ENCODE data around the gene TUBA8.
"Not testable (repeated sequence)": the region's sequence is repeated elsewhere in the genome, so short reads cannot be mapped to it uniquely, and the experiment has no call there.

- TF ChIP-seq, protein P1, sequence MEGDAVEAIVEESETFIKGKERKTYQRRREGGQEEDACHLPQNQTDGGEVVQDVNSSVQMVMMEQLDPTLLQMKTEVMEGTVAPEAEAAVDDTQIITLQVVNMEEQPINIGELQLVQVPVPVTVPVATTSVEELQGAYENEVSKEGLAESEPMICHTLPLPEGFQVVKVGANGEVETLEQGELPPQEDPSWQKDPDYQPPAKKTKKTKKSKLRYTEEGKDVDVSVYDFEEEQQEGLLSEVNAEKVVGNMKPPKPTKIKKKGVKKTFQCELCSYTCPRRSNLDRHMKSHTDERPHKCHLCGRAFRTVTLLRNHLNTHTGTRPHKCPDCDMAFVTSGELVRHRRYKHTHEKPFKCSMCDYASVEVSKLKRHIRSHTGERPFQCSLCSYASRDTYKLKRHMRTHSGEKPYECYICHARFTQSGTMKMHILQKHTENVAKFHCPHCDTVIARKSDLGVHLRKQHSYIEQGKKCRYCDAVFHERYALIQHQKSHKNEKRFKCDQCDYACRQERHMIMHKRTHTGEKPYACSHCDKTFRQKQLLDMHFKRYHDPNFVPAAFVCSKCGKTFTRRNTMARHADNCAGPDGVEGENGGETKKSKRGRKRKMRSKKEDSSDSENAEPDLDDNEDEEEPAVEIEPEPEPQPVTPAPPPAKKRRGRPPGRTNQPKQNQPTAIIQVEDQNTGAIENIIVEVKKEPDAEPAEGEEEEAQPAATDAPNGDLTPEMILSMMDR (IDR thresholded peaks at IDR 0.05; ENCODE audit: insufficient read depth, low read length, poor library complexity, severe bottlenecking): not testable (repeated sequence)
- TF ChIP-seq EZH2phosphoT487 (conservative IDR thresholded peaks at IDR 0.05; ENCODE audit: low read length): not testable (repeated sequence)
These were observed 54.0 kb downstream of the TUBA8 start for GRCh38 chr22:18164584-18164983.
